ENCODE measurements around the gene YAE1.

Gene YAE1

DNA sequence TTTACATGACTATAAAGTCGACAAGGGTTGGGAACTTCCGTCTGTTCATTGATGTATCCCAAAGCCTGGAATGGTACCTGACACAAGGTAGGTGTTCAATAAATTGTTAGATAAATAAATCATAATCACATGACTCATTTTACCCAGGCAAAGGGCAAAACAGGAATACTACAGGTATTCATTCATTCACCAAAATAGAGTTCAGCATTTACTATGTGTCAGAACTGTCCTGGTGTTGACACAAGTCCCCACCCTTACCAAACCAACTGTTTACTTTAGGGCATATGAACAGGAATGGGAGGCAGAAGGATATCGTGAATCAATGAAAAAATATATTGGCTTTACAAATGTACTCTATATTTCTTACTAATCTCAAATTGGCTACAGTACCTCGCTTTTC is 666 bp upstream of the YAE1 start:
- TF ChIP-seq, protein P1, sequence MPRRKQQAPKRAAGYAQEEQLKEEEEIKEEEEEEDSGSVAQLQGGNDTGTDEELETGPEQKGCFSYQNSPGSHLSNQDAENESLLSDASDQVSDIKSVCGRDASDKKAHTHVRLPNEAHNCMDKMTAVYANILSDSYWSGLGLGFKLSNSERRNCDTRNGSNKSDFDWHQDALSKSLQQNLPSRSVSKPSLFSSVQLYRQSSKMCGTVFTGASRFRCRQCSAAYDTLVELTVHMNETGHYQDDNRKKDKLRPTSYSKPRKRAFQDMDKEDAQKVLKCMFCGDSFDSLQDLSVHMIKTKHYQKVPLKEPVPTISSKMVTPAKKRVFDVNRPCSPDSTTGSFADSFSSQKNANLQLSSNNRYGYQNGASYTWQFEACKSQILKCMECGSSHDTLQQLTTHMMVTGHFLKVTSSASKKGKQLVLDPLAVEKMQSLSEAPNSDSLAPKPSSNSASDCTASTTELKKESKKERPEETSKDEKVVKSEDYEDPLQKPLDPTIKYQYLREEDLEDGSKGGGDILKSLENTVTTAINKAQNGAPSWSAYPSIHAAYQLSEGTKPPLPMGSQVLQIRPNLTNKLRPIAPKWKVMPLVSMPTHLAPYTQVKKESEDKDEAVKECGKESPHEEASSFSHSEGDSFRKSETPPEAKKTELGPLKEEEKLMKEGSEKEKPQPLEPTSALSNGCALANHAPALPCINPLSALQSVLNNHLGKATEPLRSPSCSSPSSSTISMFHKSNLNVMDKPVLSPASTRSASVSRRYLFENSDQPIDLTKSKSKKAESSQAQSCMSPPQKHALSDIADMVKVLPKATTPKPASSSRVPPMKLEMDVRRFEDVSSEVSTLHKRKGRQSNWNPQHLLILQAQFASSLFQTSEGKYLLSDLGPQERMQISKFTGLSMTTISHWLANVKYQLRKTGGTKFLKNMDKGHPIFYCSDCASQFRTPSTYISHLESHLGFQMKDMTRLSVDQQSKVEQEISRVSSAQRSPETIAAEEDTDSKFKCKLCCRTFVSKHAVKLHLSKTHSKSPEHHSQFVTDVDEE (CRISPR knock-in tag; IDR thresholded peaks at IDR 0.05) = no peak
- TF ChIP-seq ZFP3 (CRISPR knock-in tag; IDR thresholded peaks at IDR 0.05) (no peak), ZFP30 (CRISPR knock-in tag; IDR thresholded peaks at IDR 0.05) (no peak), ZNF70 (CRISPR knock-in tag; IDR thresholded peaks at IDR 0.05) (no peak), RARB (CRISPR knock-in tag; IDR thresholded peaks at IDR 0.05) (no peak), BACH2 (CRISPR knock-in tag; IDR thresholded peaks at IDR 0.05; ENCODE audit: borderline replicate concordance) (no peak)

DNA sequence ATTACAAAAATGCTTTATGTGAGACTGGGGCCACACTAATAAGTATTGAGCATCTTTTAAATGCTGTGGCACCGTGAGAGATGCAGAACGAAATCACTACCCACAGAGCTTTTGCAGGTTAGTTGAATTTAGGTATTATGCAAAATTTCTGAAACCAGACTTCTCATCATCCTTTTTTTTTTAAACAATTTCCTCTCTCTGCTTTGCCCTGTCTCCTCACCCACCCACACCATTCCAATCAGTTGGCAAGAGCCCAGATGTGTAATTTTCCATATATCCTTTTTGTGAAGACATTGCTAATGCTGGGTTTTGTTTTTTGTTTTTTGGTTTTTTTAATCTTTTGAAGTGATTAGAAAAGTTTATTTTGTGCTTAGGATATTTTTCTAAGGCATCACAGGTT is 1.1 kb downstream of the YAE1 start:
- TF ChIP-seq ISL1 (CRISPR knock-in tag; IDR thresholded peaks at IDR 0.05) (no peak), PPARA (CRISPR knock-in tag; IDR thresholded peaks at IDR 0.05; ENCODE audit: borderline replicate concordance) (no peak), CSDC2 (CRISPR knock-in tag; IDR thresholded peaks at IDR 0.05) (no peak)
- TF ChIP-seq, protein P2, sequence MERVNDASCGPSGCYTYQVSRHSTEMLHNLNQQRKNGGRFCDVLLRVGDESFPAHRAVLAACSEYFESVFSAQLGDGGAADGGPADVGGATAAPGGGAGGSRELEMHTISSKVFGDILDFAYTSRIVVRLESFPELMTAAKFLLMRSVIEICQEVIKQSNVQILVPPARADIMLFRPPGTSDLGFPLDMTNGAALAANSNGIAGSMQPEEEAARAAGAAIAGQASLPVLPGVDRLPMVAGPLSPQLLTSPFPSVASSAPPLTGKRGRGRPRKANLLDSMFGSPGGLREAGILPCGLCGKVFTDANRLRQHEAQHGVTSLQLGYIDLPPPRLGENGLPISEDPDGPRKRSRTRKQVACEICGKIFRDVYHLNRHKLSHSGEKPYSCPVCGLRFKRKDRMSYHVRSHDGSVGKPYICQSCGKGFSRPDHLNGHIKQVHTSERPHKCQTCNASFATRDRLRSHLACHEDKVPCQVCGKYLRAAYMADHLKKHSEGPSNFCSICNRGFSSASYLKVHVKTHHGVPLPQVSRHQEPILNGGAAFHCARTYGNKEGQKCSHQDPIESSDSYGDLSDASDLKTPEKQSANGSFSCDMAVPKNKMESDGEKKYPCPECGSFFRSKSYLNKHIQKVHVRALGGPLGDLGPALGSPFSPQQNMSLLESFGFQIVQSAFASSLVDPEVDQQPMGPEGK (CRISPR knock-in tag; IDR thresholded peaks at IDR 0.05; ENCODE audit: borderline replicate concordance) = no peak
- ATAC-seq = no peak

More for the DNA sequence above, 666 bp upstream of the YAE1 start:
- peak; percentile 1; the same call in 2 of the 3 replicates for ATAC-seq

DNA sequence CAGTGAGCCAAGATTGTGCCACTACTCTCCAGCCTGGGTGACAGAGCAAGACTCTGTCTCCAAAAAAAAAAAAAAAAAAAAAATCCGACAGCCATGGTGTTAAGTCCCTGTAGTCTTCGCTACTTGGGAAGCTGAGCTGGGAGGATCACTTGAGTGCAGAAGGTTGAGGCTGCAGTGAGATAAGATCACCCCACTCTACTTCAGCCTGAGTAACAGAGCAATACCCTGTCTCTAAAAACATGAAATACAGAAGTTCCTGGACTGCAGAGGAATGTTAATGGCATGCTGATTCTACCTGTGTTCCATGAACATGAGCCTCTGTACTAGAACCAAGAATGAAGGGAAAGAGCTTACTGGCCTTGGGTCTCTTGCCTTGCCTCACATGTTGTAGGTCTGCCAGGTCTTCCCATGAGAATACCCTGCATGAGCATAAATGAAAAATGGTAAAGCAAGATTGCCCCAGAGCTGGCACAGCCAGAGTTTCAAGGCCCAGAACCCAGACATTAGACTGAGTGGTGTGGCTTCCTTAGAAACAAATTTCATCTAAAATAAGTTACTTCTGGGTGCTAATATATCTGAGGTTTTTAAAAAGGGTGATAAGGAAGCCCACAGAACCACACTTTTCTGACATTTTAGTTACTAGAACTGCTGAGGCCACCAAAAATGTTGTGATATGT is 8.6 kb downstream of the YAE1 start:
- ATAC-seq = no peak
- TF ChIP-seq, protein P3, sequence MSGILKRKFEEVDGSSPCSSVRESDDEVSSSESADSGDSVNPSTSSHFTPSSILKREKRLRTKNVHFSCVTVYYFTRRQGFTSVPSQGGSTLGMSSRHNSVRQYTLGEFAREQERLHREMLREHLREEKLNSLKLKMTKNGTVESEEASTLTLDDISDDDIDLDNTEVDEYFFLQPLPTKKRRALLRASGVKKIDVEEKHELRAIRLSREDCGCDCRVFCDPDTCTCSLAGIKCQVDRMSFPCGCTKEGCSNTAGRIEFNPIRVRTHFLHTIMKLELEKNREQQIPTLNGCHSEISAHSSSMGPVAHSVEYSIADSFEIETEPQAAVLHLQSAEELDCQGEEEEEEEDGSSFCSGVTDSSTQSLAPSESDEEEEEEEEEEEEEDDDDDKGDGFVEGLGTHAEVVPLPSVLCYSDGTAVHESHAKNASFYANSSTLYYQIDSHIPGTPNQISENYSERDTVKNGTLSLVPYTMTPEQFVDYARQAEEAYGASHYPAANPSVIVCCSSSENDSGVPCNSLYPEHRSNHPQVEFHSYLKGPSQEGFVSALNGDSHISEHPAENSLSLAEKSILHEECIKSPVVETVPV (CRISPR knock-in tag; IDR thresholded peaks at IDR 0.05) = no peak
- TF ChIP-seq, protein P2 (CRISPR knock-in tag; IDR thresholded peaks at IDR 0.05; ENCODE audit: borderline replicate concordance) = no peak
- TF ChIP-seq ZNF8 (CRISPR knock-in tag; IDR thresholded peaks at IDR 0.05) (no peak), ZNF565 (CRISPR knock-in tag; conservative IDR thresholded peaks at IDR 0.05; ENCODE audit: low read depth) (no peak), SNAI2 (CRISPR knock-in tag; IDR thresholded peaks at IDR 0.05) (no peak), TCF4 (CRISPR knock-in tag; IDR thresholded peaks at IDR 0.05; ENCODE audit: borderline replicate concordance) (no peak), GLIS3 (CRISPR knock-in tag; IDR thresholded peaks at IDR 0.05) (no peak), ZNF70 (CRISPR knock-in tag; IDR thresholded peaks at IDR 0.05) (no peak), CSDC2 (CRISPR knock-in tag; IDR thresholded peaks at IDR 0.05) (no peak), ZFP30 (CRISPR knock-in tag; IDR thresholded peaks at IDR 0.05) (no peak), RARB (CRISPR knock-in tag; IDR thresholded peaks at IDR 0.05) (no peak), BACH2 (CRISPR knock-in tag; IDR thresholded peaks at IDR 0.05; ENCODE audit: borderline replicate concordance) (no peak), TOX (CRISPR knock-in tag; IDR thresholded peaks at IDR 0.05; ENCODE audit: borderline replicate concordance) (no peak), ZFP3 (CRISPR knock-in tag; IDR thresholded peaks at IDR 0.05) (no peak), ISL1 (CRISPR knock-in tag; IDR thresholded peaks at IDR 0.05) (no peak)

DNA sequence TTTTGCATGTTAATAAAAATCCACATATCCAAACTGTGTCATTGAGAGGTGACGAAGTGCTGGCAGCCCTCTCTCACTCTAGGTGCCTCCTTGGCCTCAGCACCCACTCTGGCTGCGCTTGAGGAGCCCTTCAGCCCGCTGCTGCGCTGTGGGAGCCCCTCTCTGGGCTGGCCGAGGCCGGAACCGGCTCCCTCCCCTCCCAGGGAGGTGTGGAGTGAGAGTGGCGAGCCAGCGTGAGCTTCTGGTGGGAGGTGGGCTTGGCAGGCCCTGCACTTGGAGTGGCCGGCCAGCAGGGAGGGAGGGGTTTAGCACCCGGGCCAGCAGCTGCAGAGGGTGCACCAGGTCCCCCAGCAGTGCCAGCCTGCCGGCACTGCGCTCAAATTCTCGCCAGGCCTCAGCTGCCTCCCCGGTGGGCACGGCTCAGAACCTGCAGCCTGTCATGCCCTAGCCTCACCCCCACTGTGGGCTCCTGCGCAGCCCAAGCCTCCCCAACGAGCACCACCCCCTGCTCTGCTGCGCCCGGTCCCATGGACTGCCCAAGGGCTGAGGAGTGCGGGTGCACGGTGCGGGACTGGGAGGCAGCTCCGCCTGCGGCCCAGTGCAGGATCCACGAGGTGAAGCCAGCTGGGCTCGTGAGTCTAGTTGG is 11.1 kb downstream of the YAE1 start:
- no peak for ATAC-seq
- no peak for TF ChIP-seq TCF4 (CRISPR knock-in tag; IDR thresholded peaks at IDR 0.05; ENCODE audit: borderline replicate concordance)
- no peak for TF ChIP-seq RARB (CRISPR knock-in tag; IDR thresholded peaks at IDR 0.05)

Data from SK-N-SH treated with all-trans-retinoic acid at 6 μM for 48 hours (cell line).